Liver (tissue), 9 donors: ENCODE results near the gene TFCP2. TPM values are rescaled to one million over a fixed set of nuclear protein-coding genes. Genes with fewer than 3 reads are reported as not detected.

Experiments
- DNase-seq: peaks from one replicate; pipeline ENCODE4 v3.0.0-alpha.2; 2017; ENCODE audit warnings: low spot score
- H3K27ac ChIP-seq, 2 donors: one replicate each; pipeline ENCODE4 v1.7.0; 2013; ENCODE audit warnings: inconsistent platforms in 2 of 2, low read length in 2 of 2, control low read depth in 1 of 2, low read depth in 1 of 2, mild to moderate bottlenecking in 1 of 2
- H3K27me3 ChIP-seq, 4 donors: one replicate each; pipeline versions ENCODE4 v1.6.1 to v1.7.0; 2013; ENCODE audit warnings: low read length in 3 of 4, inconsistent platforms in 1 of 4, mild to moderate bottlenecking in 1 of 4, moderate library complexity in 1 of 4; ENCODE audit not compliant: control insufficient read depth in 4 of 4, insufficient read depth in 4 of 4
- H3K36me3 ChIP-seq, 4 donors: one replicate each; pipeline versions ENCODE4 v1.6.1 to v1.7.0; 2013; ENCODE audit warnings: low read length in 3 of 4, mild to moderate bottlenecking in 3 of 4, low read depth in 1 of 4, moderate library complexity in 1 of 4; ENCODE audit not compliant: control insufficient read depth in 4 of 4, insufficient read depth in 3 of 4
- H3K4me1 ChIP-seq, 4 donors: one replicate each; pipeline versions ENCODE4 v1.6.1 to v1.7.0; 2013; ENCODE audit warnings: low read length in 3 of 4, mild to moderate bottlenecking in 3 of 4, moderate library complexity in 1 of 4; ENCODE audit not compliant: control insufficient read depth in 4 of 4, insufficient read depth in 4 of 4
- H3K4me3 ChIP-seq, 3 donors: one replicate each; pipeline versions ENCODE4 v1.6.1 to v1.7.0; 2013; ENCODE audit warnings: low read length in 3 of 3, control low read depth in 1 of 3, low read depth in 1 of 3, mild to moderate bottlenecking in 1 of 3
- H3K9ac ChIP-seq, 2 donors: one replicate each; pipeline ENCODE4 v1.7.0; 2013; ENCODE audit warnings: low read length in 2 of 2, mild to moderate bottlenecking in 2 of 2, moderate library complexity in 2 of 2, control low read depth in 1 of 2, low read depth in 1 of 2
- H3K9me3 ChIP-seq, 4 donors: one replicate each; pipeline versions ENCODE4 v1.6.1 to v1.7.0; 2013; ENCODE audit warnings: low read length in 3 of 4; ENCODE audit not compliant: control insufficient read depth in 4 of 4
- ATF3 ChIP-seq: IDR thresholded peaks from 2 replicates; pipeline ENCODE4 v1.6.1; 2016; ENCODE audit warnings: antibody characterized with exemption
- CTCF ChIP-seq: fragments of 150-350 bp; IDR thresholded peaks from 2 replicates; pipeline ENCODE4 v1.5.1; 2017; ENCODE audit warnings: improper control_type of control experiment, low read depth, low read length; ENCODE audit not compliant: missing input control
- EGR1 ChIP-seq, 2 donors: IDR thresholded peaks; 2 replicates each; pipeline ENCODE4 v1.6.1; 2016 to 2018; ENCODE audit warnings: antibody characterized with exemption in 2 of 2, low read depth in 2 of 2
- FOXA2 ChIP-seq: IDR thresholded peaks from 2 replicates; pipeline ENCODE4 v1.6.1; 2016; ENCODE audit warnings: antibody characterized with exemption
- GABPA ChIP-seq, 2 donors: IDR thresholded peaks in 1 of 2; conservative IDR thresholded peaks in 1 of 2; 2 replicates each; pipeline ENCODE4 v1.6.1; 2016; ENCODE audit warnings: antibody characterized with exemption in 2 of 2, mild to moderate bottlenecking in 1 of 2, moderate library complexity in 1 of 2
- HNF4A ChIP-seq, 2 donors: conservative IDR thresholded peaks; 2 replicates each; pipeline ENCODE4 v1.6.1; 2016; ENCODE audit warnings: antibody characterized with exemption in 2 of 2, mild to moderate bottlenecking in 2 of 2
- HNF4G ChIP-seq: IDR thresholded peaks from 2 replicates; pipeline ENCODE4 v1.6.1; 2016; ENCODE audit warnings: antibody characterized with exemption
- JUND ChIP-seq, 2 donors: IDR thresholded peaks; 2 replicates each; pipeline ENCODE4 v1.6.1; 2016; ENCODE audit warnings: antibody characterized with exemption in 2 of 2
- NR2F2 ChIP-seq: IDR thresholded peaks from 2 replicates; pipeline ENCODE4 v1.6.1; 2016; ENCODE audit warnings: antibody characterized with exemption
- RAD21 ChIP-seq, 2 donors: IDR thresholded peaks; 2 replicates each; pipeline ENCODE4 v1.6.1; 2016; ENCODE audit warnings: antibody characterized with exemption in 2 of 2, mild to moderate bottlenecking in 2 of 2
- REST ChIP-seq: IDR thresholded peaks from 2 replicates; pipeline ENCODE4 v1.6.1; 2016; ENCODE audit warnings: antibody characterized with exemption, mild to moderate bottlenecking
- RXRA ChIP-seq, 2 donors: IDR thresholded peaks; 2 replicates each; pipeline ENCODE4 v1.6.1; 2017 to 2018; ENCODE audit warnings: antibody characterized with exemption in 2 of 2, mild to moderate bottlenecking in 1 of 2
- SP1 ChIP-seq: IDR thresholded peaks from 2 replicates; pipeline ENCODE4 v1.6.1; 2018; ENCODE audit warnings: antibody characterized with exemption, mild to moderate bottlenecking
- TAF1 ChIP-seq: conservative IDR thresholded peaks from 2 replicates; pipeline ENCODE4 v1.6.1; 2016; ENCODE audit warnings: antibody characterized with exemption, mild to moderate bottlenecking
- YY1 ChIP-seq: IDR thresholded peaks from 2 replicates; pipeline ENCODE4 v1.6.1; 2016; ENCODE audit warnings: antibody characterized with exemption, mild to moderate bottlenecking
- WGBS: extraction: QIAGEN DNeasy Blood & Tissue Kit; methylation state at CpG from one replicate; pipeline ENCODE4 v1.1.7; 2013; 5-methylcytosine and 5-hydroxymethylcytosine counted together
- polyA plus RNA-seq, 2 donors: library from polyadenylated mRNA; stranded (reverse) in 1 of 2; unstranded in 1 of 2; fragments of 200-250 nt in 1 of 2; fragments of >200 nt in 1 of 2; fragmentation: Nextera tagmentation in 1 of 2; extraction: Ambion mirVana in 1 of 2; gene quantifications; one replicate each; pipeline versions ENCODE4 v1.2.1 to v1.2.3, GENCODE V29; 2013 to 2015
- total RNA-seq, 2 donors: library from RNA; depleted of rRNA; stranded (reverse); fragments of >200 nt; gene quantifications; one replicate each; pipeline ENCODE4 v1.2.3, GENCODE V29; 2014
- donor health status: healthy.
- donor health status: healthy.
- donor health status: healthy.
- donor health status: healthy.
- donor health status: healthy.

Gene TFCP2
- total and polyA plus RNA-seq, 4 donors: 1.6 to 8.6 (median 5.1) TPM

GRCh38 chr12:51082561-51083125, 90.3 kb downstream of the TFCP2 start:
- peak overlapping the region; percentile 58 to 82 for H3K27ac ChIP-seq
- 9% methylated on average over 18 of the region's 18 CpGs for WGBS
- H3K36me3 ChIP-seq: no peaks in the 10 kb centered on the region
- no peaks in the 10 kb centered on the region for H3K27me3 ChIP-seq
- no peaks in the 10 kb centered on the region for H3K9me3 ChIP-seq
- no peak for DNase-seq
- no peak for TF ChIP-seq RXRA (IDR thresholded peaks at IDR 0.05)
- no peak for TF ChIP-seq RAD21 (IDR thresholded peaks at IDR 0.05)
- no peak for TF ChIP-seq FOXA2
- no peak for TF ChIP-seq NR2F2
- no peak for TF ChIP-seq ATF3
- TF ChIP-seq HNF4A (conservative IDR thresholded peaks at IDR 0.05): no peak
- TF ChIP-seq TAF1: no peak
- no peak for TF ChIP-seq REST
- no peak for TF ChIP-seq EGR1 (IDR thresholded peaks at IDR 0.05; ENCODE audit: low read depth in 2 of 2)
- no peak for TF ChIP-seq JUND (IDR thresholded peaks at IDR 0.05)
- TF ChIP-seq YY1: no peak
- H3K4me1 ChIP-seq: peaks cover 1 to 13% (median 11%) of the 10 kb centered on the region in 4 donors
- H3K4me3 ChIP-seq: peak overlapping the region; percentile 73 to 89 (median 79)
- peak overlapping the region; percentile 3 to 51 for H3K9ac ChIP-seq

GRCh38 chr12:51081421-51081820, 91.5 kb downstream of the TFCP2 start:
- no peak overlapping the region for H3K4me3 ChIP-seq
- no peak for DNase-seq
- no peaks in the 10 kb centered on the region for H3K9me3 ChIP-seq
- no peaks in the 10 kb centered on the region for H3K36me3 ChIP-seq
- no peak overlapping the region for H3K9ac ChIP-seq
- peaks cover 1 to 13% (median 11%) of the 10 kb centered on the region in 4 donors for H3K4me1 ChIP-seq
- H3K27me3 ChIP-seq: no peaks in the 10 kb centered on the region
- 91% methylated on average over 1 of the region's 1 CpG for WGBS
- no peak for TF ChIP-seq HNF4G
- TF ChIP-seq FOXA2: no peak
- no peak overlapping the region for H3K27ac ChIP-seq

GRCh38 chr12:51080136-51080535, 92.8 kb downstream of the TFCP2 start:
- Histone ChIP-seq H3K4me1 (peaks cover 3 to 13% (median 11%) of the 10 kb centered on the region in 4 donors), H3K9me3 (no peaks in the 10 kb centered on the region), H3K27me3 (no peaks in the 10 kb centered on the region), H3K27ac (no peak overlapping the region), H3K36me3 (no peaks in the 10 kb centered on the region), H3K4me3 (no peak overlapping the region), H3K9ac (no peak overlapping the region)
- no peak for DNase-seq
- TF ChIP-seq CTCF (no peak), GABPA (IDR thresholded peaks at IDR 0.05 in 1 of 2, conservative IDR thresholded peaks at IDR 0.05 in 1 of 2) (no peak), HNF4G (no peak), HNF4A (conservative IDR thresholded peaks at IDR 0.05) (no peak), RAD21 (IDR thresholded peaks at IDR 0.05) (no peak), SP1 (no peak), FOXA2 (no peak), EGR1 (IDR thresholded peaks at IDR 0.05; ENCODE audit: low read depth in 2 of 2) (no peak), YY1 (no peak), REST (no peak), NR2F2 (no peak), JUND (IDR thresholded peaks at IDR 0.05) (no peak)
- 84% methylated on average over 4 of the region's 4 CpGs for WGBS
